ENCODE measurements around the gene ALKAL2.
"Not testable (repeated sequence)": the region's sequence is repeated elsewhere in the genome, so short reads cannot be mapped to it uniquely, and the experiment has no call there.

The ALKAL2 gene

DNA sequence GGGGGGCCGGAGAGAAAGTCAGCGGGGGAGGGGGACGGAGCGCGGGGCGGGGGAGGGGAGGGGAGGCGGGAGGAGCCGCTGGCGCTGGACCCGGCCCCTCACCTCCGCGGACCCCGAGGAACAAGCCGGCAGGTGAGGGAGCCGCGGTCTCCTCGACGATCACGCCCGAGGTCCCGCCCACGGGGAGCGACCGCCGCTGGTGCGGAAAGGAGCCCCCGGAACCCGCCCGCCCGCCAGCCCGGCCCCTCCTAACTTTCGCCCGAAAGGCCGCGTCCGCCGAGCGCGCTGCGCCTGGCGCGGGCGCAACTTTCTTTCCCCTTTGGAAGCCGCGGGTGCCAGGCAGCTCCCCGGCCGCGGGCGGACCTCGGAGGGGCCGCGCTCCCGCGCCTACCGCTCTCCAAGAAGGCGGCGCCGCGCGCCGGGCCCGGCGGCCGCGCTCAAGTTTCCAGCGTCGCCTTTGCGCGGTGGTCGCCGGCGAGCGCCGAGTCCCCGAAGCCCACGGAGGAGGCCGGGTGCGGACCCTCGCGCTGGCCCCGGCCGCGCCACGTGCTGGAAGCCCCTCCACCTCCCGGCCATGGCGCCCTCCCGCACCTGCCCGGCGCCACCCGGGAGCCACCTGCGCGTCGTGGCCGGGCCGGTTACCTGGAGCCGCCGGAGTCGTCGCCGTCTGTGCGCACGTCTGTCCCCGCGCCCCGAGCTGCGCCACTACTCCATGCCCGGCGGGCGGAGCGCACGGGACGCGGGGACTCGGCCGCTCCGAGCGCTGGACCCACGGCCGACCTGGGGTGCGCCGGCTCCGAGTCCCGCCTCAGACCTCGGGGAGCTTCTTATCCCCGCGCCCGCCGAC lies at the start of gene ALKAL2:
TSS of gene ALKAL2 (minus strand) at position 181 of the 847 bp plus-strand sequence. CDS start 256 bp downstream, outside the sequence.
- DNase-seq (ENCODE audit: low read depth), result no peak

- DNase-seq (ENCODE audit: low read depth), result not testable (repeated sequence)
Observed at GRCh38 chr2:336949-337348, 49.1 kb upstream of the ALKAL2 start.

GRCh38 chr2:336360-336759 lies 48.5 kb upstream of the ALKAL2 start:
- no peak for DNase-seq (ENCODE audit: low read depth)

GRCh38 chr2:332592-332991 lies 44.7 kb upstream of the ALKAL2 start:
- DNase-seq (ENCODE audit: low read depth), result no peak

DNA sequence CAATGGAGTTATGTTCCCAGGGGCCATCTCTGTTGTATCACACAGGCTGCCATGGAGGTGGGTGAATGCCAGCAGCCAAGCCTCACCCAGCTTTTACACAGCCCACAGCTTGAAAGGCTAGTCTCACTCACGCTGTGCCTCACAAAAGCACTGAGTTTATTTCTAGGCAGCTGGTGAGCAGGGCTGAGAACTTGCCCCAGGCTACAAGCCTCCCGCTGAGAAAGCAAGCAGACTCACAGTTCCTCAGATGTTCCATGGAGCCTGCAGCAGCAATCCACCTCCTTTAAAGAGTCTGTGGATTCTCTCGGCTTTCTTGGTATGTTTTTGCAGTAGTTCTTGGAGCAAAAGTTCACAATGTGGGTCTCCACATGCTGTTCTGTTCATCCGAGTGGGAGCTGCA lies 40.9 kb upstream of the ALKAL2 start:
- DNase-seq (ENCODE audit: low read depth), result no peak

GRCh38 chr2:323035-323434 lies 35.1 kb upstream of the ALKAL2 start:
- no peak for DNase-seq (ENCODE audit: low read depth)

DNA sequence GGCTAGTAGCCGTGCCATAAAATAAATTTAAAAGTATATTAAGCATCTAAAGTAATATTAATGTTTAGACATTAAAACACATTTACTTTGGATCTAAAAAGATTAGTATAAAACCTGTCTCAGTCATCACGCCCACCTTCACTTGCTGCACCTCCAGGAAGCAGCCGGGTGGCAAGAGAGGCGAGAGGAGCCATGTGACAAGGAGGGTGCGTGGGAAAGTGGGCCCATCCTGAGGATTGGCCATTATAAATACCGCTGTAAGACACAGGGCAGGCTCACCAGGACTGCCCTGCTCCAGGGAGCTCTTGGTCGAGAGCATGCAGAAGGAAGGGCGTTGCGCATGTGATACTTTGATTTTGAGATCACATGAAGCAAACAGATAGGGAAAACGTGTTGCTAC lies 34.4 kb upstream of the ALKAL2 start:
- DNase-seq (ENCODE audit: low read depth), result no peak

- DNase-seq (ENCODE audit: low read depth), result no peak
Observed at GRCh38 chr2:320561-320960, 32.7 kb upstream of the ALKAL2 start.

GRCh38 chr2:319059-319600 lies 31.2 kb upstream of the ALKAL2 start:
- DNase-seq (ENCODE audit: low read depth), result no peak

- DNase-seq (ENCODE audit: low read depth), result no peak
Observed at GRCh38 chr2:317501-318424, 29.9 kb upstream of the ALKAL2 start.

- DNase-seq (ENCODE audit: low read depth), result no peak
Observed at GRCh38 chr2:316381-316780, 28.5 kb upstream of the ALKAL2 start.

DNA sequence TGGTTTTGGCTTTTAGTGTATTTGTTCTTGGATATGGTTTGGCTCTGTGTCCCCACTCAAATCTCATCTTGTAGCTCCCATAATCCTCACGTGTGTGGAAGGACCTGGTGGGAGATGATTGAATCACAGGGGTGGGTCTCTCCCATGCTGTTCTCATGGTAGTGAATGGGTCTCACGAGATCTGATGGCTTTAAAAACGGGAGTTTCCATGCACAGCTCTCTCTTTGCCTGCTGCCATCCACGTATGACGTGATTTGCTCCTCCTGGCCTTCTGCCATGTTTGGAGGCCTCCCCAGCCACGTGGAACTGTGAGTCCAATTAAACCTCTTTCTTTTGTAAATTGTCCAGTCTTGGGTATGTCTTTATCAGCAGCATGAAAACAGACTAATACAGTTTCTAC lies 28.0 kb upstream of the ALKAL2 start:
- not testable (repeated sequence) for DNase-seq (ENCODE audit: low read depth)

- DNase-seq (ENCODE audit: low read depth), result no peak
Observed at GRCh38 chr2:314561-315336, 26.9 kb upstream of the ALKAL2 start.

GRCh38 chr2:313991-314390 lies 26.1 kb upstream of the ALKAL2 start:
- DNase-seq (ENCODE audit: low read depth), result no peak

DNA sequence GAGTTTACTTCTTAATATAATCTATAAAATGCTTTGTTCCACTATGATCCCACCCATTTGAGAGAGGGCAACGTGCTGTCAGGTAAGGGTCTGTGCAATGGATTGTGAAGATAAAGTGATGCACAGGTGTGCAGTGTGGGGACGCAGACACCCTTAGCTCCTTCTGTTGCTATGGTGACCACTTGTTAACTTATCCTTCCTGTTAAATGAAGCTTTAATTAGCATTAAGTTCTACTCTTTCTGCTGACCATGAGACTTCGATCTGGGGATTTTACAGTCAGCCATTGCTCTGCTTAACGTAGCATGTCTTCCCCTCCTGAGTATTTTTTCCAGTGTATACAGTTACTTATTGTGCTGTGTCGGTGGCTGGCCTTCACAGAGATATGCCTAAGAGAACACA lies 23.1 kb upstream of the ALKAL2 start:
- no peak for DNase-seq (ENCODE audit: low read depth)

DNA sequence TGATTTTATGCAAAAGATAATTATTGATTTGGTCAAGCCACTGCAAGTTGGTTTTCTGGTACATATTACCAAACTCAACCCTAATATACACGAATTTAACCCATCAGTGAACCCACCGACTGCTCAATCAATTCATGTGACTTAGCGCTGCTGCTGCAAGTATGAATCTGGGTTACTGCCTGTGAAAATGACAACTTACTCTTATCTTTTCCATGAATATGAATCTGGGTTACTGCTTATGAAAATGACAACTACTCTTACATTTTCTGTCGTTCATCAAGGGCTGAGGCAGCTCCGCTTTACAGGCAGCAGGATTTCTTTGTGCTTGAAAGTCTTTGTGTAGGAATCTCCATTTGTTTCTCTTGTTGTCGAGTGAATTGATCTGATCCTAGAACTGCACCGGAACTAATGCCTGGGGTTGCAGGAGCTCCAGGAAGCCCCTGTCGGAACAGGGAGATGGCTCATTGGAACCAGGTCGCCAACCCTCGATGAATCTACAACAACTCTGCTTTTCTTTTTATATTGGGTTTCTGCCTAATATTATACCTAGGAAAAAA lies 22.1 kb upstream of the ALKAL2 start:
- DNase-seq (ENCODE audit: low read depth), result no peak

DNA sequence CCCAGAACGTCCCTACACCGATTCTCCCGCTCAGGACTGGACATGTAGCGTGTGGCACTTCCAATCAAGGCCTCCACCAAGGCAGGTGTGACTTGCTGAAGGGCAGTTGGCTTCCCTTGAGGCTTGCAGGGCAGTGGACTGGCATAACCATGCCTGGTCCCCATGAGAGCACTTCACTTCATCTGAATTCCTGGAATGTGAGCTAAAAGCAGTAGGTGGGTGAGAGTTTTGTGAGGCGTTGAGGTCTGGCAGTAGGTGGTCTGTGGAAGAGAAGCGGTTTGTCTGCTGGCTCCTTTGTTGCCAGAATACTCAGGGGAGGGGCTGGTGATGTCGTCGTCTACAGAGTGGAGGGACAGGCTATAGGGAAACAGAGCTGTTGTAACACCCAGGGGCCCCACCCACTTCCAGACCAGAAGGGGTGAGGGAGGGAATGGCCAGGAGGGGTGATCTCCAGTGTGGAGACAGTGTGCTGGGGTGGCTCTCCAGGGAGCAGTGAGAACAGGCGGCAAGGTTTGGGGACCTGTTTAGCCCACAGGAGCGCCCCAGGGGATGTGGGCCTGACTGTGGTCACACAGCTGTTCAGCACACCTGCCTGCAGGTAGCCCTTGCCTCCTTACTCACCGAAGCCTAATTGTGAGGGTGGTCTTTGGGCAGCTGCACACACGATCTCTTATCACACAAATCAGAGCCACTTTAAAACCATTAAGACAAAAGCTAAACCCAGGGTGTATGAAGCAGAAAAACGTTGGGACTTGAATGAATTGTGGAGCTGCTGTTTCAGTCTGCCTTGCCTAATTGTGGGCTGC lies 21.5 kb upstream of the ALKAL2 start:
- no peak for DNase-seq (ENCODE audit: low read depth)

- DNase-seq (ENCODE audit: low read depth), result no peak
Observed at GRCh38 chr2:305366-305765, 17.5 kb upstream of the ALKAL2 start.

DNA sequence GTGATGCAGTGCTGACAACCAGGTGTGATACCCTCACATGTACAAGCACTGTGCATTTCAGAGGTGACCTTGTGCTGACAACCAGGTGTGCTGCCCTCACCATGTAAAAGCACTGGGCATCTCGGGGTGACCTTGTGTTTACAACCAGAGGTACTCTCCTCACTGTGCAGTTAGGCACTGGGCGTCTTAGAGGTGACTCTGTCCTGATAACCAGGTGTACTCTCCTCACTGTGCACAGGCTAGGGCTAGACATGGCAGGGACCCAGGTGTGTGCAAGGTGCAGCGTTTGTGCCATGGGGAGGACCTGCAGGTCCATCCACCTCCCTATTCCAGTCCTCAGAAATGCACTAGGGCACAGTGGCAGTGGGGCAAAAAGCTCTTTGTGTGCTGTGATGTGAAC lies 8.5 kb upstream of the ALKAL2 start:
- no peak for DNase-seq (ENCODE audit: low read depth)

GRCh38 chr2:295090-295489 lies 7.2 kb upstream of the ALKAL2 start:
- no peak for DNase-seq (ENCODE audit: low read depth)
